Activated CD4-positive, CD25-positive, alpha-beta regulatory T cell treated with anti-CD3 and anti-CD28 coated beads, Interleukin-2, amount 50 U/mL, for 16 hours (primary cell): Measurements from ENCODE around the gene RBFOX1.

Experiments used
- DNase-seq: peaks from one replicate; pipeline ENCODE4 v3.0.0-alpha.2; 2020; ENCODE audit warnings: low read depth, low spot score

Gene RBFOX1

GRCh38 chr16:7420079-7420478, 87.4 kb downstream of the RBFOX1 start:
- DNase-seq: no peak

DNA sequence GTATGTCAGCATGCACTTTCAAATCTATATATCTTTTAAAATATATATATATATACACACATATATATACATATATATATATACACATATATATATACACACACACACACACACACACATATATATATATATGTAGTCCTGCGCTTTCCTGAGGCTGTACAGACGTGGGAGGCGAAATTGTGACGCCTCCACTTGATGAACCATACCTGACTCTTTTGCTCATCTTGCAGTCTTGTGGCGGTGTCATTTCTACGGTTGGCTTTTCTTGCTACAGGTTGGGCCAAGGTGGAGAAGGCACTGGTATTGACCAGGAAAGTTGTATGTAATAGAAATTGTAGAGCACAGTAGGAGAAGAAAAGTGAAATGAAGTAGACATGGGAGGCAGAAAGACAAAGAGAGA, 88.2 kb downstream of the RBFOX1 start:
- no peak for DNase-seq

- DNase-seq: no peak
These were observed 88.9 kb downstream of the RBFOX1 start for GRCh38 chr16:7421578-7421977.

- DNase-seq: no peak
These were observed 89.6 kb downstream of the RBFOX1 start for GRCh38 chr16:7422036-7422888.

DNA sequence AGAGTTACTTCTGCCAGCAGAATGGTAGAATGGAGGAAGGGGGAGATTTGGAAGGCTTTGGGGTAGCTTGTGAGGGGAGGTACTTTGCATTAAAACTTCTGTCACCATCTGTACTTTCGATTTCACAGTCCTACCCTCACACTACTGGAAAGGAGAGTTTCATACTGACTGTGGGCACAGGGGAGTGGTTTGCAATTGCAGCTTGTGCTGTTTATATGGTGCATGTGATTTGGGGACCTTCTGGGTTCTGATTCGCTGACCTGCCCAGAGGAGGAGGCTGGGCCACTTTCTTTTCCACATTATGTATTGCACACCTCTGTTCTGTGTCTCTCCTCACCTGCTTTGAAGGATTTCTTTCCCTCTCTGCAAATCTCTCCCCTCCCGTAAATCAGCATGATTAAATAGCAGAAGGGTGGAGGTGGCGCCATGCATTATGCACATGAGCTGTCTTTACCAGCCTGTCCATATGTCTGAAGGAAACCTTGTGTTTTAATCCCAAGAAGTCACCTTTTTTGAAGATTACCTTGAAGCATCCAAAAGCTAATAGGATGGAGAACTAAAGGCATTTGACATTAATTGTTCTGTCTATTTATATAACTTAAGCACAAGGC, 90.9 kb downstream of the RBFOX1 start:
- DNase-seq: no peak

GRCh38 chr16:7426161-7426560, 93.5 kb downstream of the RBFOX1 start:
- DNase-seq: no peak

DNA sequence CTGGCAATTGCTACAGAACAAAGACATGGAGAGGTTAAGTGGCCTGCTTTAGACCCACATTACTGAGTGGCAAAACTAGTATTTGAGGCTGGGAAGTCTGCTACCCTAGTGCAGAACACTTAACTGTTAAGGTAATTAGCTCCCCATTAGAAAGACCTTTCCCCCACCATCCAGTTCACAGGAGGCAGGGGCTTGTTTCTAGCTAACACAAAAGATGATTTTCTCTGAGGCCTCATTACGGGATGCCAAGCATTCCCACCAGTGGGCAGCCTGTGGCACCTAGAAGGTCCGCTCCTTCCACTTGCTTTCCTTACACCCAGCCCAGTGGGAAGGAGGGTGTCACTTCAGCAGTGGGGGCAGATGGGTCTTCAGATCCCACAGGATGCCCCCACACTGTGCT, 99.1 kb downstream of the RBFOX1 start:
- DNase-seq: no peak

GRCh38 chr16:7436306-7436705, 103.7 kb downstream of the RBFOX1 start:
- no peak for DNase-seq

DNA sequence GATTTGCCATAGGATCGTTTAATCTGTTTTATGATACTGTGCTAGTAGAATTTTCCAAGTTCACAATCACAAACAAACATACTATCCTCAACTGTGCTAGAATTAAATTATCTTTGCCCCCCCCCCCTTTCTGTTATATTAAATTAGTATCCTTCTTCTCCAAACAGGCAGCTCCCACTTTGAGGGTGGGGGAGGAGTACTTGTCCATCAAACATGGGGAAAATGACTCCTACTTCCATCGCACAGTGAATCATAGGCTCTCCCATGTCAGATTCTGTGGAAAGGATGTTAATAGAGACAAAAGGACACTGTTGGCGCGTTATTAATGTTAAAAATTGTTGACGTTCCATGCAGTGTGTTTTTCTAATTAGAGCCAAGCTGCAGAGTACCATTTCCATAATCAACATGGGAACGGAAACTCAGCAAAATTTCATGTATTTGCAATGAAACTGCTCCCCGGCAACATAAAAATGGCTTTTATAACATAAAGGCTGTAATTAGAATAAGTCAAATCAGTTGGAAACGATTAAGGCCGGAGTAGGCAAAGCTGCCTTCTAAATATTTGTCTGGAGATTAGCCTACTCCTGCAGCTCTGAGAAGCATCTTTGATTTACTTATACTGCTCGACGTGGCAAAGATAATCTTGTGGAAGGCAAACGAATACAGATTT, 104.6 kb downstream of the RBFOX1 start:
- no peak for DNase-seq

DNA sequence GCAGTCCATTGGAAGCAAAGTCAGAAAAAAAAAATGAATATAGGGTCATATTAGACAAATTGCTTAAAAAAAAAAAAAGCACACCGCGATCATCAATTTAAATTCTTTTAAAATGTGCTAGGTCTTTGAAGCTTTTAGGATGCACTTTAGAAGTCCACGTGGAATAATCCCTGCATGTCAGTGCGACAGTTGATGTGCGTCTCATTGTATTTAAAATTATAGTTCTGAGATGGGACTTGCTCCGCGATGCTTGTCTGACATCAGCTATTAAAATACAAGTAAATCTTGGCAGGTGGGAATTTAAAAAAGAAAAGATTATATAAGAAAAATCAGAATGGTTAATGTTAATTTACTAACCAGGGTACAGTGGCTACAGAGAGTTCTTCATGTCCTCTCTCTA, 105.2 kb downstream of the RBFOX1 start:
- DNase-seq: no peak

- DNase-seq: no peak
These were observed 106.0 kb downstream of the RBFOX1 start for GRCh38 chr16:7438601-7439000.

GRCh38 chr16:7439518-7439917, 106.9 kb downstream of the RBFOX1 start:
- DNase-seq: no peak

DNA sequence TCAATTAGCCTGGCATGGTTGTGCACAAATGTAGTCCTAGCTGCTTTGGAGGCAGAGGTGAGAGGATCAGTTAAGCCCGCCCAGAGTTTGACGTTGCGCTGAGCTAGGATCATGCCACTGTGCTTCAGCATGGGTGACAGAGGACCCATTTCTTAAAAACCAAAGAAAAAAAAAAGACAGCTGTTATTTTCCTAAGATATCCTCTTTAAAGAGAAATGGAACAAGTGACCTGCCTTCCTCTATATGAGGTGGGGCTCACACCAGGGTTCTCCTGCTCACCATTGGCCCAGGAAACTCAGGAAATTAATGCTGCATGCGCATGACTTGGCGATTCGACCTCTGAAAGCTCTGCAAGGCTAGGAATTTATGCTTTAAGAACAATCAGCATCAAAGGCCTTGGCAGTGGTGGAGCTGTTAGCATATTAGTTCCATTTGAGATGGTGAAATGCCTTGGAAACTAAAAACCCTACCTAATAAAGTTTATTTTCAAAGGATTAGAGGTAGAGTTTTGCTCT, 108.3 kb downstream of the RBFOX1 start:
- no peak for DNase-seq

DNA sequence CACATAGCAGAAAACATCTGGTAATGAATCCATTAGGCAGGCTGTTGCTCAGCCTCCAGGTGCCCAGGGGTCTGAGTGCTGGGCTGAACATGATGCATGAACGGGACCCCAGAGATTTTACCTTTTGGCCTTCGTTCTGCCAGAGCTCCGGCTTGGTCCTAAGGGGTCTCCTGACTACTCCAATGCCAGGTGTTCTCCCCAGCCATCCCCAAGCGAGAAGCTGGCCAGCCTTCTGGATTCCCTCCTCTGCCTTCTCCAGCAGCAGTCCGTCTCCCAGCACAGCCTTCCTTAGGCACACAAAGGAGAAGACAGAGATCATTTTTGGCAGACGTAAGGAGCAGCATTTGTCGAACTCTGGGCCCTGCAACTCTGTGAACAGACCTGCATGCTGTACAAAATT, 109.4 kb downstream of the RBFOX1 start:
- no peak for DNase-seq

GRCh38 chr16:7443142-7443541, 110.5 kb downstream of the RBFOX1 start:
- no peak for DNase-seq

- DNase-seq: no peak
These were observed 111.2 kb downstream of the RBFOX1 start for GRCh38 chr16:7443648-7444365.

GRCh38 chr16:7449306-7449705, 116.7 kb downstream of the RBFOX1 start:
- DNase-seq: no peak

- DNase-seq: no peak
These were observed 117.2 kb downstream of the RBFOX1 start for GRCh38 chr16:7449808-7450207.

GRCh38 chr16:7450440-7450839, 117.8 kb downstream of the RBFOX1 start:
- DNase-seq: no peak

GRCh38 chr16:7452090-7452489, 119.4 kb downstream of the RBFOX1 start:
- no peak for DNase-seq

- DNase-seq: no peak
These were observed 123.6 kb downstream of the RBFOX1 start for GRCh38 chr16:7456211-7456610.

GRCh38 chr16:7458144-7458543, 125.5 kb downstream of the RBFOX1 start:
- DNase-seq: no peak
